ENCODE data around the gene SRXN1.

SRXN1 gene

DNA sequence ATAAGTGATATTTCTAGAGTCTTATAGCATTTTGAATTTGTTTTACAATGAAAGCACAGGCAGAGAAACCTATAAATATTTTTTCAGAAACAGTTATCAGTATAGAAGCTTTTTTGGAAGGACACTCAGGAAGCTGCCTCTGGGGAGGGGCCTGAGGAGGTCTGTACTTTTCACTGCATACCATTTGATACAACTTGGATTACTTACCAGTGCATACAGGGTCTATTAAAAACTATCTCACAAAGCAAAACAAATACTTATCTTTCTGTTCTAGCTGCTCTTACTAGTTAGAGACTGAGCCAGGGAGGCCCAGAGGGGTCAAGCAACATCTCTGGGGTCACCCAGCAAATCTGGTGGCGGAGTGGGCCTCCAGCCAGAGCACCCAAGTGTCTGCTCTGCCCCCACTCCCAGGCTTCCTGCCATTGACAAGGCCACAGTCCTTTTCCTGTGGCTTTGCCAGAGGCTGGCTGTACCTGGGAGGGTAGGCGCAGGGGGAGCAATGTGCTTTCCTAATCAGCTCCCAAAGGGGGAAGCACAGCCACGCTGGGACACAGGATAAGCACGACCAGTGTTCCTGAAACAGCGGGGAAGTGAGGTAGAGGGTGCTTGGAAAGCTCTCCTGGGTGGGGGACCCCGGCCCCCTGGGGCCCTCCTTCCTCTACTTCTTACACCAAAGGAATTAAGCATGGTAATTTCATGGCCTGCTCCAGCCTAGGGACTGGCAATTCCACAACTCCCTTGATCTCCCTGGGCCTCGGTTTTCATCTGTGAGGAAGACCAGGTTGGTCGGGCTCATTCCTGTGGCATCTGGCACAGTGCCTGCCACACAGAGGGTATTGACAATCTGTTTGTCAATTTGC, 50.7 kb downstream of the SRXN1 start:
- no peak for DNase-seq

DNA sequence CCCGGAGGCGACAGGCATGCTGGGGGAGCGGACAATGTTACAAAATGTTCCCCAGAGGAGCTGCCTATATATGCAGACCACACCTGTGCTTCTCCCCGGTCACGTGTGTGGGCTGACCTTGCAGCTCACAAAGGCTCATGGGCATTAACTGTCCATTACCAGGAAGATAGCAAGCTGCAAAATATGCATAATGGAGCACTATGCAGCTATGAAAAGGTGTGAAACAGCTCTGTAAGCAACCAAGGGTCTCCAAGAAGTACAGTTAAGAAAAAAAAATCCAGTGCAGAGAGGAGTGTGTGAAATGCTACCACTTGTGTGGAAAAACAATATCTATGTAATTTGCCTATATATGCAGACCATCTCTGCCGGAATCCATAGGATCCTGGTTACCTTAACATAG, 52.3 kb downstream of the SRXN1 start:
- DNase-seq, result no peak

DNA sequence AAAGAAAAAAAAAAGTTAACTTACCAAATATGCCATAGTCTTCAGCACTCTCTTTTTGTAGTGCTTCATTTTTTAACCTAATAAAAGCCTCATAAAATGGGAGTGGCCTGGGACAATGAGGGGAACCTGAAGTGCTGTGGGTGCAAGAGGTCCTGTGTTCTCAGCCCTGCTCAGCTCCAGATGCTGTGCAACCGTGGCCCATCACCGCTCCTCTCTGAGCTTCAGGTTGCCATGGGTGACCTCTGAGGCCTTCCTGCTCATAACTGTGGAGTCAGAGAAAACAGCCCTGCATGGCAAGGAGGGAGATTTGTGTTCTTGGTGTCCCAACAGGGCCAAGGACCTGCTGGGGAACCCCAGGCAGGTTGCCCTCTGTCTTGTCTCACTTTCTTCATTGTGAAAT, 52.9 kb downstream of the SRXN1 start:
- DNase-seq, result no peak

- DNase-seq, result no peak
Measured at GRCh38 chr20:598133-598850, 54.7 kb downstream of the SRXN1 start.

GRCh38 chr20:597560-597959, 55.4 kb downstream of the SRXN1 start:
- DNase-seq, result no peak

Data from NCI-H774 (cell line).